A673 (cell line): ENCODE data around the gene SLC7A10.

ENCODE experiments used
- CTCF ChIP-seq: fragments of 300-800, 200-600 bp; sonication (generic); conservative IDR thresholded peaks from 2 replicates; pipeline ENCODE4 v1.5.1; 2017; ENCODE audit warnings: low read depth, mild to moderate bottlenecking, antibody characterized with exemption, low read length, moderate library complexity, mixed read lengths
- EZH2 ChIP-seq: fragments of 200-600 bp; sonication (generic); IDR thresholded peaks from 2 replicates; pipeline ENCODE4 v1.6.1; 2017; ENCODE audit warnings: borderline replicate concordance, low read depth, mild to moderate bottlenecking, mixed read lengths, antibody characterized with exemption, low read length; ENCODE audit not compliant: poor library complexity, severe bottlenecking

GRCh38 chr19:33216198-33216830, 9.3 kb downstream of the SLC7A10 start:
- TF ChIP-seq CTCF, result no peak
- no peak for TF ChIP-seq EZH2
